Testis (tissue), 3 donors: ENCODE data around the gene ATXN7L1. TPM values are rescaled to one million over a fixed set of nuclear protein-coding genes. Genes with fewer than 3 reads are reported as not detected.

Experiments
- DNase-seq: peaks from one replicate; pipeline ENCODE4 v3.0.0-alpha.2; 2019
- H3K27ac ChIP-seq, 2 donors: fragments of 200-600 bp; sonication (generic); one replicate each; pipeline ENCODE4 v1.5.1; 2019
- H3K27me3 ChIP-seq: fragments of 200-600 bp; sonication (generic); one replicate; pipeline ENCODE4 v1.5.1; 2019
- H3K36me3 ChIP-seq: fragments of 200-600 bp; sonication (generic); one replicate; pipeline ENCODE4 v1.5.1; 2017; ENCODE audit warnings: low read depth; ENCODE audit errors: missing control alignments
- H3K4me1 ChIP-seq: fragments of 200-600 bp; sonication (generic); one replicate; pipeline ENCODE4 v1.5.1; 2019
- H3K4me3 ChIP-seq, 2 donors: fragments of 200-600 bp; sonication (generic); one replicate each; pipeline ENCODE4 v1.5.1; 2017 to 2019
- H3K9me3 ChIP-seq: fragments of 200-600 bp; sonication (generic); one replicate; pipeline ENCODE4 v1.5.1; 2017
- POLR2A ChIP-seq: fragments of 450-650 bp; IDR thresholded peaks from one replicate; pipeline ENCODE4 v1.6.1; 2017; ENCODE audit warnings: antibody characterized with exemption, mild to moderate bottlenecking, moderate library complexity
- WGBS, 2 donors: methylation state at CpG; one replicate each; pipeline ENCODE4 v1.1.5; 2018; 5-methylcytosine and 5-hydroxymethylcytosine counted together
- intact Hi-C: fragments of 100-400 bp; cut with DNase I; formaldehyde crosslinking; loops from one replicate; pipeline ENCODE4 v1.15.1; 2023; ENCODE audit warnings: low total_unique reads
- polyA plus RNA-seq: library from polyadenylated mRNA; stranded (reverse); fragments of 350-450 nt; fragmentation: Illumina TruSeq; extraction: RNeasy Lipid Tissue Mini Kit (QIAGEN cat#74804); gene quantifications from one replicate; pipeline ENCODE4 v1.2.3, GENCODE V29; 2014; ENCODE audit warnings: low read depth, low replicate concordance; ENCODE audit not compliant: insufficient read depth
- total RNA-seq, 2 donors: library from RNA; depleted of rRNA; stranded (reverse); fragments of >200 nt; gene quantifications; one replicate each; pipeline ENCODE4 v1.2.3, GENCODE V29; 2016
- TF ChIP-seq, protein P1 (sequence below), 3 experiments: fragments of 450-650 bp in 2 of 3; fragments of 200-600 bp in 1 of 3; sonication (generic) in 1 of 3; IDR thresholded peaks; one replicate each; pipeline ENCODE4 v1.5.1; 2016 to 2019; ENCODE audit warnings: antibody characterized with exemption in 3 of 3, mild to moderate bottlenecking in 2 of 3, moderate library complexity in 1 of 3

ATXN7L1 gene
- total and polyA plus RNA-seq, 3 donors from 2014 or later: 35.7 to 61.7 (median 35.9) TPM

GRCh38 chr7:105594034-105594433 lies 282.4 kb downstream of the ATXN7L1 start:
- intact Hi-C loops: no loop called here
- Histone ChIP-seq H3K4me3 (no peak overlapping the region), H3K9me3 (no peaks in the 10 kb centered on the region), H3K36me3 (no peaks in the 10 kb centered on the region), H3K4me1 (no peaks in the 10 kb centered on the region), H3K27ac (no peak overlapping the region), H3K27me3 (no peaks in the 10 kb centered on the region)
- 61 to 65% methylated on average over 3 of the region's 3 CpGs for WGBS, 2 donors
- no peak for TF ChIP-seq POLR2A
- TF ChIP-seq, protein P1, sequence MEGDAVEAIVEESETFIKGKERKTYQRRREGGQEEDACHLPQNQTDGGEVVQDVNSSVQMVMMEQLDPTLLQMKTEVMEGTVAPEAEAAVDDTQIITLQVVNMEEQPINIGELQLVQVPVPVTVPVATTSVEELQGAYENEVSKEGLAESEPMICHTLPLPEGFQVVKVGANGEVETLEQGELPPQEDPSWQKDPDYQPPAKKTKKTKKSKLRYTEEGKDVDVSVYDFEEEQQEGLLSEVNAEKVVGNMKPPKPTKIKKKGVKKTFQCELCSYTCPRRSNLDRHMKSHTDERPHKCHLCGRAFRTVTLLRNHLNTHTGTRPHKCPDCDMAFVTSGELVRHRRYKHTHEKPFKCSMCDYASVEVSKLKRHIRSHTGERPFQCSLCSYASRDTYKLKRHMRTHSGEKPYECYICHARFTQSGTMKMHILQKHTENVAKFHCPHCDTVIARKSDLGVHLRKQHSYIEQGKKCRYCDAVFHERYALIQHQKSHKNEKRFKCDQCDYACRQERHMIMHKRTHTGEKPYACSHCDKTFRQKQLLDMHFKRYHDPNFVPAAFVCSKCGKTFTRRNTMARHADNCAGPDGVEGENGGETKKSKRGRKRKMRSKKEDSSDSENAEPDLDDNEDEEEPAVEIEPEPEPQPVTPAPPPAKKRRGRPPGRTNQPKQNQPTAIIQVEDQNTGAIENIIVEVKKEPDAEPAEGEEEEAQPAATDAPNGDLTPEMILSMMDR (IDR thresholded peaks at IDR 0.05): no peak
- DNase-seq: no peak

DNA sequence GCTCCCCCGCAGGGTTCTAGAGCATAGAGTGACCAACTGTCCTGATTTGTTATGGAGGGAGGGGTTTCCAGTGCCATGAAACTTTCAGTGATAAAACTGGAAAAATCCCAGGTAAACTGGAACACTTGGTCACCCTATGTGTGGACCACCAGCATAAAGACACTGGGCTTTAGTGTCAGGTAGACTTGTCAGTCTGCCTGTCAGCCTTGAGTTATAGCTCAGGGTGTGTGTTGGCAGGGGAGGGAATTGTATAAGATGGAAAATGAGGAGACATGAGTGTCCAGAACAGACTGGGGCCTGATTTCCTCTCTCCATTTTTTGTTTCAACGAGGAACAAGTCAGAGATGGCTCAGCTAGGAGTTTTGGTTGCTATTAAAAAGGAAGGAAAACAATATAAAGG lies 284.9 kb downstream of the ATXN7L1 start:
- Histone ChIP-seq H3K9me3 (no peaks in the 10 kb centered on the region), H3K36me3 (no peaks in the 10 kb centered on the region), H3K27me3 (no peaks in the 10 kb centered on the region), H3K4me3 (no peak overlapping the region), H3K27ac (no peak overlapping the region), H3K4me1 (no peaks in the 10 kb centered on the region)
- intact Hi-C loops: no loop called here
- 76 to 80% methylated on average over 2 of the region's 2 CpGs for WGBS, 2 donors
- TF ChIP-seq, protein P1 (IDR thresholded peaks at IDR 0.05): no peak
- no peak for TF ChIP-seq POLR2A
- DNase-seq: no peak

DNA sequence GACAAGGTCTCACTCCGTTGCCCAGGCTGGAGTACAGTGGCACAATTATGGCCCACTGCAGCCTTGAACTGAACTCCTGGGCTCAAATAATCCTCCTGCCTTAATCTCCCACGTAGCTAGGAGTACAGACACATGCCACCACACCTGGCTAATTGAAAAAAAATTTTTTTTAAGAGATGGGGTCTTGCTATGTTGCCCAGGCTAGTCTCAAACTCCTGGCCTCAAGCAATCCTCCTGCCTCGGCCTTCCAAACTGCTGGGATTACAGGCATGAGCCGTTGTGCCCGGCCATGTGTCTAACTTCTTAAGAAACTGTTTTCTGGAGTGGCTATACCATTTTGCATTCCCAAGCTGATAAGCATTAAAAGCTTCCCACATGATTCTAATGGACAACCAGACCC lies 285.6 kb downstream of the ATXN7L1 start:
- H3K4me3 ChIP-seq: no peak overlapping the region
- no peak overlapping the region for H3K27ac ChIP-seq
- no peaks in the 10 kb centered on the region for H3K27me3 ChIP-seq
- H3K9me3 ChIP-seq: no peaks in the 10 kb centered on the region
- TF ChIP-seq, protein P1 (IDR thresholded peaks at IDR 0.05): no peak
- TF ChIP-seq POLR2A: no peak
- intact Hi-C loops: no loop called here
- no peaks in the 10 kb centered on the region for H3K4me1 ChIP-seq
- 90 to 92% methylated on average over 5 of the region's 5 CpGs for WGBS, 2 donors
- no peak for DNase-seq
- H3K36me3 ChIP-seq: no peaks in the 10 kb centered on the region

GRCh38 chr7:105589356-105590077 lies 286.9 kb downstream of the ATXN7L1 start:
- TF ChIP-seq POLR2A: no peak
- TF ChIP-seq, protein P1 (IDR thresholded peaks at IDR 0.05): peak in 2 of 3 experiments; percentile 31 to 38
- H3K4me1 ChIP-seq: no peaks in the 10 kb centered on the region
- WGBS, 2 donors: 39 to 49% methylated on average over 6 of the region's 6 CpGs
- H3K27ac ChIP-seq: no peak overlapping the region
- H3K9me3 ChIP-seq: no peaks in the 10 kb centered on the region
- peak; percentile 73 for DNase-seq
- no peaks in the 10 kb centered on the region for H3K36me3 ChIP-seq
- intact Hi-C loops: no loop called here
- H3K4me3 ChIP-seq: no peak overlapping the region
- H3K27me3 ChIP-seq: no peaks in the 10 kb centered on the region
